K562 treated with DMSO at 1 percent for 12 hours (cell line): Measurements from ENCODE around the gene OTC. TPM values are rescaled to one million over a fixed set of nuclear protein-coding genes. Genes with fewer than 3 reads are reported as not detected.

Experiments used
- total RNA-seq: library from RNA; unstranded; fragments of 300-600 nt; gene quantifications from 2 replicates; pipeline ENCODE4 v1.2.3, GENCODE V29; 2022; ENCODE audit not compliant: insufficient read depth

Gene OTC
- total RNA-seq: not detected in 2 replicates

DNA sequence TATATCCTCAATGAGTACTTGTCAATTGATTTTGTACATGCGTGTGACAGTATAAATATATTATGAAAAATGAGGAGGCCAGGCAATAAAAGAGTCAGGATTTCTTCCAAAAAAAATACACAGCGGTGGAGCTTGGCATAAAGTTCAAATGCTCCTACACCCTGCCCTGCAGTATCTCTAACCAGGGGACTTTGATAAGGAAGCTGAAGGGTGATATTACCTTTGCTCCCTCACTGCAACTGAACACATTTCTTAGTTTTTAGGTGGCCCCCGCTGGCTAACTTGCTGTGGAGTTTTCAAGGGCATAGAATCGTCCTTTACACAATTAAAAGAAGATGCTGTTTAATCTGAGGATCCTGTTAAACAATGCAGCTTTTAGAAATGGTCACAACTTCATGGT lies at the start of gene OTC:
Gene OTC, plus strand, starts transcription at position 243 of the 400 bp plus-strand sequence. Its CDS starts 93 bp downstream, at position 336.

DNA sequence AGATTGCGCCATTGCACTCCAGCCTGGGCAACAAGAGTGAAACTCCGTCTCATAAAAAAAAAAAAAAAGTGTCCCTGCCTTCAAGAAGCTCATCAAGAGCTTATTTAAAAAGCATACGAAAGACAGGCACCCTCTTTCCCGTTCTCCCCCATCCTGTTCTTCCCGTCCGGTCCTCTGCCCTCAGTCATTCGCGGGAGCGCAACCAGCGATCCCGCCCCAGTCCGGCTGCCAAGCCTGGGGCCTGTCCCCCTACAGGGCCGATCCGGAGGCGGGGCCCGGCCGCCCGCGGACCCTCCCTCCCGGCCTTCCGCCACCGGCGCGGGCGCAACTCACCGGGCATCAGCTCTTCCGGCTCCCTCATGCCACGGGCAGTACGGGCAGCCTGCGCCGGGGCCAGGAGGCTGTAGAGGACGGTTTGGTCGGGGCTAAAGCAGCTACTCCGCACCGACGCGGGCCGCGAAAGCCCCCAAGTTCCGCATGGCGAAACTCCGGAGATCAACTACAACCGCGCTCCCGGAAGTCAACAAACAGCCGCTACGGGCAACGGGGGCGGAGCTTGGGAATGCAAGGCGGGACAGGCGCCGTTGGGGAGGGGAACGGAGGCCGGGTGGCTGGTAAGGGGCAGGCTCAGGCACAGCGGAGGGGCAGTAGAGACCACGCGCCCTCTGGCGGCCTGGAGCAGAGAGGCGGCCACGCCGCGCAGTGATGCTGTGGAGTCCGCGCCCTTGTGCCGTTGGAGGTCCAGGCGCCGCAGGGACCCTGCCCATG lies 25.2 kb upstream of the OTC start, which contains the start of gene RPGR:
Gene RPGR, minus strand, starts transcription at position 503 of the 768 bp plus-strand sequence. Its CDS starts 142 bp downstream, at position 361.

Other genes starting within 250 kb of the OTC start
- gene SRPX, start 131.7 kb upstream of the OTC start, total RNA-seq: 0.52 and 0.67 TPM in 2 replicates
- gene RPGR, start 25.1 kb upstream of the OTC start, total RNA-seq: 0.97 and 4.1 TPM in 2 replicates
- gene TSPAN7, start 208.9 kb downstream of the OTC start, total RNA-seq: not detected in 2 replicates